HCT116 (cell line): Measurements from ENCODE around the gene CDC42EP2. TPM values are rescaled to one million over a fixed set of nuclear protein-coding genes. Genes with fewer than 3 reads are reported as not detected.

Source experiments
- ATAC-seq: fragments of 200-7000 bp; cut with Tn5 transposase; 2 replicates; pipeline ENCODE4 v1.9.1; 2020; ENCODE audit warnings: mild to moderate bottlenecking, moderate library complexity
- BruUV-seq: library from RNA; stranded (reverse); fragments of 400-500 nt; replicated peaks from 2 replicates; lab custom pipeline; 2021; lab: Mats Ljungman, UMichigan
- CTCF ChIA-PET: fragments of 300-600 bp; sonication (Branson Sonifier 250); formaldehyde crosslinking; loops from one replicate; lab custom pipeline; 2021; ENCODE audit warnings: antibody characterized with exemption; lab: Charles Lee
- POLR2A ChIA-PET: fragments of 300-600, 350-600 bp; sonication (Branson Sonifier 250); formaldehyde crosslinking; loops from one replicate; lab custom pipeline; 2021; ENCODE audit warnings: antibody characterized with exemption; lab: Charles Lee
- RAD21 ChIA-PET, 2 experiments: fragments of 300-600 bp; sonication (Branson Sonifier 250); formaldehyde crosslinking; loops; one replicate each; lab custom pipeline; 2023; ENCODE audit warnings: low total read pairs in 2 of 2; ENCODE audit not compliant: uncharacterized antibody in 2 of 2, unreplicated experiment in 2 of 2, low non-redundant PET in 1 of 2; lab: Charles Lee
- DNase-seq: peaks from one replicate; pipeline ENCODE4 v3.0.0-alpha.2; 2010; ENCODE audit warnings: low read depth, low spot score
- H2AFZ ChIP-seq: fragments of 200-600 bp; shearing (Covaris generic), sonication (generic); 2 replicates; pipeline ENCODE4 v1.6.1; 2017; ENCODE audit warnings: low read depth, mixed run types, mixed read lengths, antibody characterized with exemption, low read length; ENCODE audit not compliant: poor library complexity, severe bottlenecking
- H3K27ac ChIP-seq: 2 replicates; pipeline ENCODE4 v1.5.1; 2012; ENCODE audit warnings: low read depth, low read length
- H3K27me3 ChIP-seq: fragments of 200-600 bp; sonication (generic); 2 replicates; pipeline ENCODE4 v1.6.1; 2016; ENCODE audit warnings: mixed run types, low read length, mixed read lengths; ENCODE audit not compliant: insufficient read depth
- H3K36me3 ChIP-seq, 2 experiments: fragments of 200-500 bp in 1 of 2; fragments of 200-600 bp in 1 of 2; sonication (Bioruptor generic) in 1 of 2; sonication (generic) in 1 of 2; 2 replicates each; pipeline versions ENCODE4 v1.5.1 to v1.6.1; 2014 to 2016; ENCODE audit warnings: low read length in 2 of 2, inconsistent platforms in 1 of 2, mixed read lengths in 1 of 2, mixed run types in 1 of 2; ENCODE audit not compliant: insufficient read depth in 2 of 2, control insufficient read depth in 1 of 2
- H3K4me1 ChIP-seq, 2 experiments: fragments of 200-600 bp in 1 of 2; sonication (generic) in 1 of 2; 2 replicates each; pipeline versions ENCODE4 v1.5.1 to v1.6.1; 2012 to 2017; ENCODE audit warnings: low read length in 2 of 2, inconsistent platforms in 1 of 2, mild to moderate bottlenecking in 1 of 2, mixed read lengths in 1 of 2, mixed run types in 1 of 2, moderate library complexity in 1 of 2; ENCODE audit not compliant: insufficient read depth in 2 of 2, control insufficient read depth in 1 of 2
- H3K4me2 ChIP-seq: fragments of 200-600 bp; sonication (generic); 2 replicates; pipeline ENCODE4 v1.6.1; 2017; ENCODE audit warnings: mixed run types, low read length, mixed read lengths
- H3K4me3 ChIP-seq, 2 experiments: fragments of 200-600 bp in 1 of 2; sonication (generic) in 1 of 2; replicated peaks in 1 of 2; 2 replicates each; pipeline ENCODE4 v1.5.1; 2011 to 2016; ENCODE audit warnings: low read length in 2 of 2, control low read depth in 1 of 2, low read depth in 1 of 2, mild to moderate bottlenecking in 1 of 2, mixed read lengths in 1 of 2, mixed run types in 1 of 2
- H3K79me2 ChIP-seq: fragments of 200-600 bp; sonication (generic); 2 replicates; pipeline ENCODE4 v1.6.1; 2017; ENCODE audit warnings: mild to moderate bottlenecking, mixed run types, low read length, moderate library complexity, mixed read lengths; ENCODE audit not compliant: insufficient read depth
- H3K9ac ChIP-seq: fragments of 200-600 bp; sonication (generic); 2 replicates; pipeline ENCODE4 v1.6.1; 2016; ENCODE audit warnings: low read length, mixed read lengths
- H3K9me2 ChIP-seq: fragments of 200-600 bp; sonication (generic), shearing (Covaris generic); 2 replicates; pipeline ENCODE4 v1.6.1; 2017; ENCODE audit warnings: mixed run types, mild to moderate bottlenecking, moderate library complexity; ENCODE audit not compliant: insufficient read depth
- H3K9me3 ChIP-seq, 2 experiments: fragments of 200-500 bp in 1 of 2; fragments of 200-600 bp in 1 of 2; sonication (Bioruptor generic) in 1 of 2; sonication (generic) in 1 of 2; 2 replicates each; pipeline ENCODE4 v1.6.1; 2014 to 2017; ENCODE audit warnings: low read length in 2 of 2, mixed read lengths in 2 of 2, inconsistent platforms in 1 of 2, low read depth in 1 of 2, mild to moderate bottlenecking in 1 of 2, mixed run types in 1 of 2, moderate library complexity in 1 of 2; ENCODE audit not compliant: control insufficient read depth in 1 of 2, insufficient read depth in 1 of 2
- H4K20me1 ChIP-seq: fragments of 200-600 bp; sonication (generic), shearing (Covaris generic); 2 replicates; pipeline ENCODE4 v1.6.1; 2017; ENCODE audit warnings: mixed run types, mild to moderate bottlenecking, moderate library complexity; ENCODE audit not compliant: insufficient read depth
- ATF3 ChIP-seq: IDR thresholded peaks from 2 replicates; pipeline ENCODE4 v1.6.1; 2012
- POLR2A ChIP-seq: IDR thresholded peaks from 2 replicates; pipeline ENCODE4 v1.7.0; 2011; ENCODE audit warnings: borderline replicate concordance; ENCODE audit not compliant: insufficient read depth, insufficient read length; ENCODE audit errors: extremely low read depth
- POLR2AphosphoS5 ChIP-seq: IDR thresholded peaks from 2 replicates; pipeline ENCODE4 v1.6.1; 2011; ENCODE audit warnings: mild to moderate bottlenecking, low read depth, low read length, moderate library complexity
- RAD21 ChIP-seq: IDR thresholded peaks from 2 replicates; pipeline ENCODE4 v1.6.1; 2012; ENCODE audit warnings: low read depth, mild to moderate bottlenecking
- SP1 ChIP-seq: IDR thresholded peaks from 2 replicates; pipeline ENCODE4 v1.6.1; 2012; ENCODE audit warnings: low read depth
- YY1 ChIP-seq: IDR thresholded peaks from 2 replicates; pipeline ENCODE4 v1.6.1; 2011; ENCODE audit warnings: low read length, low read depth, moderate library complexity, mild to moderate bottlenecking; ENCODE audit not compliant: insufficient replicate concordance; ENCODE audit errors: extremely low read depth
- intact Hi-C: fragments of 100-400 bp; cut with micrococcal nuclease; formaldehyde crosslinking; loops from 2 replicates; pipeline ENCODE4 v1.10.0; 2022
- total RNA-seq: library from RNA; stranded (reverse); gene quantifications from one replicate; pipeline ENCODE4 v1.2.1, GENCODE V29; 2021; ENCODE audit not compliant: unreplicated experiment
- TF ChIP-seq, protein P1 (sequence below): IDR thresholded peaks from 2 replicates; pipeline ENCODE4 v1.6.1; 2012; ENCODE audit warnings: low read depth
- TF ChIP-seq, protein P2 (sequence below): IDR thresholded peaks from 2 replicates; pipeline ENCODE4 v1.6.1; 2012

Gene CDC42EP2
- total RNA-seq, 1 experiment from 2014 or later = 15.4 TPM

GRCh38 chr11:65317025-65317786, 2.5 kb downstream of the CDC42EP2 start:
- Histone ChIP-seq H3K9me3 (no peaks in the 10 kb centered on the region), H3K9ac (peak overlapping the region; percentile 77), H3K36me3 (peaks cover 12 to 20% of the 10 kb centered on the region in 2 experiments; a peak in 3 of 4 replicates), H3K4me2 (peak overlapping the region; percentile 84), H3K79me2 (peaks cover 70% of the 10 kb centered on the region), H3K27me3 (no peaks in the 10 kb centered on the region), H4K20me1 (no peaks in the 10 kb centered on the region), H3K4me1 (peaks cover 31 to 46% of the 10 kb centered on the region in 2 experiments), H3K27ac (peak overlapping the region; percentile 83), H3K9me2 (no peaks in the 10 kb centered on the region), H2AFZ (no peak overlapping the region), H3K4me3 (peak overlapping the region; percentile 84 to 85)
- no TSS peak for BruUV-seq
- TF ChIP-seq POLR2AphosphoS5 (peak; percentile 14; the same call in 1 of the 2 replicates), ATF3 (no peak), RAD21 (no peak), POLR2A (no peak), YY1 (peak; percentile 57), SP1 (peak; percentile 27; the same call in 1 of the 2 replicates)
- TF ChIP-seq, protein P1, sequence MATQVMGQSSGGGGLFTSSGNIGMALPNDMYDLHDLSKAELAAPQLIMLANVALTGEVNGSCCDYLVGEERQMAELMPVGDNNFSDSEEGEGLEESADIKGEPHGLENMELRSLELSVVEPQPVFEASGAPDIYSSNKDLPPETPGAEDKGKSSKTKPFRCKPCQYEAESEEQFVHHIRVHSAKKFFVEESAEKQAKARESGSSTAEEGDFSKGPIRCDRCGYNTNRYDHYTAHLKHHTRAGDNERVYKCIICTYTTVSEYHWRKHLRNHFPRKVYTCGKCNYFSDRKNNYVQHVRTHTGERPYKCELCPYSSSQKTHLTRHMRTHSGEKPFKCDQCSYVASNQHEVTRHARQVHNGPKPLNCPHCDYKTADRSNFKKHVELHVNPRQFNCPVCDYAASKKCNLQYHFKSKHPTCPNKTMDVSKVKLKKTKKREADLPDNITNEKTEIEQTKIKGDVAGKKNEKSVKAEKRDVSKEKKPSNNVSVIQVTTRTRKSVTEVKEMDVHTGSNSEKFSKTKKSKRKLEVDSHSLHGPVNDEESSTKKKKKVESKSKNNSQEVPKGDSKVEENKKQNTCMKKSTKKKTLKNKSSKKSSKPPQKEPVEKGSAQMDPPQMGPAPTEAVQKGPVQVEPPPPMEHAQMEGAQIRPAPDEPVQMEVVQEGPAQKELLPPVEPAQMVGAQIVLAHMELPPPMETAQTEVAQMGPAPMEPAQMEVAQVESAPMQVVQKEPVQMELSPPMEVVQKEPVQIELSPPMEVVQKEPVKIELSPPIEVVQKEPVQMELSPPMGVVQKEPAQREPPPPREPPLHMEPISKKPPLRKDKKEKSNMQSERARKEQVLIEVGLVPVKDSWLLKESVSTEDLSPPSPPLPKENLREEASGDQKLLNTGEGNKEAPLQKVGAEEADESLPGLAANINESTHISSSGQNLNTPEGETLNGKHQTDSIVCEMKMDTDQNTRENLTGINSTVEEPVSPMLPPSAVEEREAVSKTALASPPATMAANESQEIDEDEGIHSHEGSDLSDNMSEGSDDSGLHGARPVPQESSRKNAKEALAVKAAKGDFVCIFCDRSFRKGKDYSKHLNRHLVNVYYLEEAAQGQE = no peak
- TF ChIP-seq, protein P2, sequence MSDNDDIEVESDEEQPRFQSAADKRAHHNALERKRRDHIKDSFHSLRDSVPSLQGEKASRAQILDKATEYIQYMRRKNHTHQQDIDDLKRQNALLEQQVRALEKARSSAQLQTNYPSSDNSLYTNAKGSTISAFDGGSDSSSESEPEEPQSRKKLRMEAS = no peak
- POLR2A ChIA-PET = interaction anchor here (0.9 to 3.2 kb wide), 6 partner anchors 12 to 538 kb away, joined by 3 to 20 read pairs (median 6); partner anchors contain the start of gene MALAT1
- ATAC-seq = peak; percentile 11
- DNase-seq = peak; percentile 55
- CTCF ChIA-PET = interaction anchor here (0.6 to 5.4 kb wide), 7 partner anchors 8 to 62 kb away, joined by 3 to 127 read pairs (median 7); partner anchors contain the start of gene DPF2
- intact Hi-C loops = no loop called here
- RAD21 ChIA-PET = interaction anchor here (0.6 to 3.4 kb wide), 4 partner anchors 12 to 500 kb away, joined by 3 to 27 read pairs (median 8); no protein-coding TSS in a partner anchor
